SH-SY5Y (cell line): ENCODE data around the gene ZNF740.

ENCODE experiments used
- GATA2 ChIP-seq: IDR thresholded peaks from 2 replicates; pipeline ENCODE4 v1.6.1; 2011; ENCODE audit warnings: mild to moderate bottlenecking, low read depth, low read length
- GATA3 ChIP-seq: IDR thresholded peaks from 2 replicates; pipeline ENCODE4 v1.6.1; 2011; ENCODE audit warnings: low read depth, mild to moderate bottlenecking, low read length, moderate library complexity

GRCh38 chr12:53205747-53206419 is 25.4 kb downstream of the ZNF740 start:
- no peak for TF ChIP-seq GATA2
- TF ChIP-seq GATA3 = no peak
